Neutrophil (primary cell): Measurements from ENCODE around the gene AGT.

Experiments used
- H3K27ac ChIP-seq: fragments of 200-600 bp; sonication (generic); 2 replicates; pipeline ENCODE4 v1.5.1; 2016; ENCODE audit warnings: mild to moderate bottlenecking, moderate library complexity
- H3K27me3 ChIP-seq: fragments of 200-600 bp; sonication (generic); 2 replicates; pipeline ENCODE4 v1.6.0; 2016; ENCODE audit warnings: mild to moderate bottlenecking
- H3K36me3 ChIP-seq: fragments of 200-600 bp; sonication (generic); 2 replicates; pipeline ENCODE4 v1.5.1; 2017
- H3K4me1 ChIP-seq, 2 experiments: fragments of 200-600 bp in 1 of 2; sonication (generic) in 1 of 2; 1 replicate in 1 of 2; 2 replicates in 1 of 2; pipeline versions ENCODE4 v1.5.1 to v1.6.1; 2013 to 2016; ENCODE audit warnings: low read depth in 1 of 2, low read length in 1 of 2, mild to moderate bottlenecking in 1 of 2, moderate library complexity in 1 of 2; ENCODE audit not compliant: control insufficient read depth in 1 of 2, insufficient read depth in 1 of 2
- H3K4me3 ChIP-seq, 2 experiments: fragments of 200-600 bp in 1 of 2; sonication (generic) in 1 of 2; 1 replicate in 1 of 2; 2 replicates in 1 of 2; pipeline ENCODE4 v1.5.1; 2013 to 2016; ENCODE audit warnings: low read depth in 1 of 2, low read length in 1 of 2, mild to moderate bottlenecking in 1 of 2, moderate library complexity in 1 of 2
- H3K9me3 ChIP-seq: fragments of 200-600 bp; sonication (generic); 2 replicates; pipeline ENCODE4 v1.5.1; 2016
- TF ChIP-seq, protein P1 (sequence below): fragments of 200-600 bp; sonication (generic); IDR thresholded peaks from 2 replicates; pipeline ENCODE4 v1.5.1; 2016; ENCODE audit warnings: antibody characterized with exemption

Gene AGT

DNA sequence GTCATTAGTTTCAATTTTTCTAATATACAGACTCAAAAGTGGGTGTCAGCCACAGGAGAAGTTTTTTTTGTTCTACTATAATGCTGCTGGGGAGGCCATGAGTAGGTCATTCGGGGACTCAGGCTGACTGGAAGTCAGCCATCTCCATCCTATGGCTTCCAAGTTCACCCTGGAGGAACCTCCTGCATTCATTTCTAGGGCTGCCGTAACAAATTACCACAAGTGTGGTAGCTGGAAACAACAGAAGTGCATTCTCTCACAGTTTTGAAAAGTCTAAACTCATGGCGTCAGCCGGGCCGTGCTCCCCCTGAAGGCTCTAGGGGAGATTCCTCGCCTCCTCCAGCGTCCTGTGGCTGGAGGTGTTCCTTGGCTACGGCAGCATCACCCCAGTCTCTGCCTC lies 17.7 kb downstream of the AGT start:
- Histone ChIP-seq H3K36me3 (peaks cover 30% of the 10 kb centered on the region), H3K4me3 (no peak overlapping the region), H3K27ac (no peak overlapping the region), H3K27me3 (no peaks in the 10 kb centered on the region), H3K4me1 (no peaks in the 10 kb centered on the region), H3K9me3 (no peaks in the 10 kb centered on the region)
- TF ChIP-seq, protein P1, sequence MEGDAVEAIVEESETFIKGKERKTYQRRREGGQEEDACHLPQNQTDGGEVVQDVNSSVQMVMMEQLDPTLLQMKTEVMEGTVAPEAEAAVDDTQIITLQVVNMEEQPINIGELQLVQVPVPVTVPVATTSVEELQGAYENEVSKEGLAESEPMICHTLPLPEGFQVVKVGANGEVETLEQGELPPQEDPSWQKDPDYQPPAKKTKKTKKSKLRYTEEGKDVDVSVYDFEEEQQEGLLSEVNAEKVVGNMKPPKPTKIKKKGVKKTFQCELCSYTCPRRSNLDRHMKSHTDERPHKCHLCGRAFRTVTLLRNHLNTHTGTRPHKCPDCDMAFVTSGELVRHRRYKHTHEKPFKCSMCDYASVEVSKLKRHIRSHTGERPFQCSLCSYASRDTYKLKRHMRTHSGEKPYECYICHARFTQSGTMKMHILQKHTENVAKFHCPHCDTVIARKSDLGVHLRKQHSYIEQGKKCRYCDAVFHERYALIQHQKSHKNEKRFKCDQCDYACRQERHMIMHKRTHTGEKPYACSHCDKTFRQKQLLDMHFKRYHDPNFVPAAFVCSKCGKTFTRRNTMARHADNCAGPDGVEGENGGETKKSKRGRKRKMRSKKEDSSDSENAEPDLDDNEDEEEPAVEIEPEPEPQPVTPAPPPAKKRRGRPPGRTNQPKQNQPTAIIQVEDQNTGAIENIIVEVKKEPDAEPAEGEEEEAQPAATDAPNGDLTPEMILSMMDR: no peak

DNA sequence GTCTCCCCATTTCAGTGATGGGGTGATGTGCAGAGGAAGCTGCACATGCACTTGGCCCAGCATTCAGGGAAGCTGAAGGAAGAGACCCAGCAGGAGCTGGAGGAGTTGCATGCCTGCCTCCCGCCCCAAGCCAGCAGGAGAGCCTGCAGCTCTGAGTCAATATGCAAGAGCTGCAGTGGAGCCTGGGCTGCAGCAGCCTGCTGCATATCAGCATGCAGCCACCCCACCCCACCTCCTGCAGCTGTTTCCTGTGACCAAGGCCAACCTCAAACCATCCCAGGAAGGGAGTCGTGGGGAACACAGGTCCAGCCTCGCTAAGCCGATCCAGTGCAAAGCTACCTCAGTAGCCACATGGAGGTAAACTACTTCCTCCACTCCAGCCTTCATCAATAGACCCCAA lies 18.9 kb downstream of the AGT start:
- Histone ChIP-seq H3K36me3 (peaks cover 43% of the 10 kb centered on the region), H3K27me3 (no peaks in the 10 kb centered on the region), H3K9me3 (no peaks in the 10 kb centered on the region), H3K4me1 (no peaks in the 10 kb centered on the region), H3K27ac (no peak overlapping the region), H3K4me3 (no peak overlapping the region)
- TF ChIP-seq, protein P1: no peak

DNA sequence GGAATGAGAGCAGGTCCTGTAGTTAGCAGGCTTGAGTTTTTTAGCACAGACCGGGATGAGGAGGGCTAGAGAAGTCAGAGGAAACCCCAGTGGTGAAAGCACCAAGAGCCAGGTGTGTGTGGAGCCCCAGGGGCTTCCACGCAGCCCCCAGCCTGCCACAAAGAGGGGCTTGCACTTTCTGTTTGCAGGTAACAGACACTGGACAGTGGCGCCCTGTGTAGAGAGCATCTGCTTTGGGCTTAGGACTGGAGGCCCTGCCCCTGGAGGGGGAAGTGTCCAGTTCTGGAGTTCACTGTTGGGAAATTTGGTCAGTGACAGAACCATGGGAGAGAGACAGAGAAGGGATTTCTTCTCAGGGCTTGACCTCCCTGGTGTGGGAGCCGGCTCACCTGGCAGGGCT lies 19.5 kb downstream of the AGT start:
- no peaks in the 10 kb centered on the region for H3K4me1 ChIP-seq
- no peak overlapping the region for H3K27ac ChIP-seq
- no peaks in the 10 kb centered on the region for H3K27me3 ChIP-seq
- no peak overlapping the region for H3K4me3 ChIP-seq
- H3K36me3 ChIP-seq: peaks cover 48% of the 10 kb centered on the region
- TF ChIP-seq, protein P1: no peak
- no peaks in the 10 kb centered on the region for H3K9me3 ChIP-seq

DNA sequence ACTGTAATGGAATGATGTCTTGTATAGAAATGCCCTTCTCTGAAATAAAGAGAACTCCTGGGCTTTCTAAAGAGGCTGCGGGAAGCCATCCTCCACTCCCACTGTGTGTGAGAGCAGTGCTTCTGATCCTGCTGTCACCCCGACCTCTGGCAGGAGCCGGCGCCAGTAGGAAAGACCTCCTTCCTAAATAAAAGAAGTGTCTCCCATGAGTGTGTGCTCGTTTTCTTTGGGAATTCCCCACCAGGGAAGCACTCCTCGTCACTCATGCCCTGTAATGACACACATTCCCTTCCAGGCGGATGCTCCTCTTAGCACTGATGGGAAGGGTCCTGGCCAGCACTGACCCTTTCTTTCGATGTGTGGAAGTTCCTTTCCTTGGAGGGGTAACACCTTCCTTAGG lies 20.1 kb downstream of the AGT start:
- Histone ChIP-seq H3K4me3 (no peak overlapping the region), H3K9me3 (no peaks in the 10 kb centered on the region), H3K27ac (no peak overlapping the region), H3K4me1 (no peaks in the 10 kb centered on the region), H3K27me3 (no peaks in the 10 kb centered on the region), H3K36me3 (peaks cover 53% of the 10 kb centered on the region)
- TF ChIP-seq, protein P1: no peak

DNA sequence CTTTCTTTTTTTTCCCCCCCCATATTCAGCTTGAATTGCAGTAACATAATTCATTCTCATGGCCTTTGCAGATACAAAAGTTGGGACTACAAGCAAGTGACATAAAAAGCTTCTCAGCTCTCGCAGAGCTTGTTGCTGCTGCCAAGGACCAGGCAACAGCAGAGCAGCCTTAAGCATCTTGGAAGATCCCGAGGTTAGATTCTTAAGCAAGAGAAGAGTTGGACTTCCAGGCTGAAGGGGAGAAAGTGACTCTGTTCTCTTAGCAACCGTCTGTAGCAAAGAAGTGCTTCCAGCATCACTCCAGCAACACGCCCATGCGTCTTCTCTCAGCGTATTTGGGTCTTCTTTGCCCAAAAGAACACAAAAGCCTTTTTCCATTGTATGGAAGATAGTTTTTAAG lies 20.7 kb downstream of the AGT start:
- Histone ChIP-seq H3K36me3 (peaks cover 59% of the 10 kb centered on the region), H3K27me3 (no peaks in the 10 kb centered on the region), H3K27ac (no peak overlapping the region), H3K4me3 (no peak overlapping the region), H3K4me1 (no peaks in the 10 kb centered on the region), H3K9me3 (no peaks in the 10 kb centered on the region)
- TF ChIP-seq, protein P1: no peak

DNA sequence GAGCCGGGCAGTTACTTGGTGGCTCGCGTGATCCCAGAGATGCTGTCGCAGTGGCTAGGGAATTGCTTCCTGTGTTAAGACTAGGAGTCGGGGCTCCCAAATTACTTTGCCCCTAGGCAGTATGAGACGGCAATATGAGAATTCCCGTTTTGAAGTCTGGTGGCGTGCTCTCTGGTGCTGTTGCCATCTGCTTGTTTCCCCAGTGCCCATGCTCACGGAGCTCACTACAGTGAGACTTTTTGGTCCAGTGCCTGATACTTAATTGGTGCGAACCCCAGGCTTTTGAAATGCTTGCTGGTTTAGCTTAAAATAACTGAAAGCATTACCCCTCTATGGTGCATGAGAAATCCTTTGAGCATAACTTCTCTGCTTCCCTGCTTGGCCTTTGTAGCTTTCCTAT lies 22.3 kb downstream of the AGT start:
- Histone ChIP-seq H3K9me3 (no peaks in the 10 kb centered on the region), H3K27me3 (no peaks in the 10 kb centered on the region), H3K36me3 (peaks cover 75% of the 10 kb centered on the region), H3K4me1 (no peaks in the 10 kb centered on the region), H3K27ac (no peak overlapping the region), H3K4me3 (no peak overlapping the region)
- TF ChIP-seq, protein P1: no peak
